Activated T-cell treated with anti-CD3 and anti-CD28 coated beads for 48 hours (primary cell): ENCODE results near the gene CHTF18.
"Not testable (repeated sequence)": the region's sequence is repeated elsewhere in the genome, so short reads cannot be mapped to it uniquely, and the experiment has no call there.

Source experiments
- DNase-seq: peaks from one replicate; pipeline ENCODE4 v3.0.0-alpha.2; 2020; ENCODE audit warnings: low read depth

Gene CHTF18

DNA sequence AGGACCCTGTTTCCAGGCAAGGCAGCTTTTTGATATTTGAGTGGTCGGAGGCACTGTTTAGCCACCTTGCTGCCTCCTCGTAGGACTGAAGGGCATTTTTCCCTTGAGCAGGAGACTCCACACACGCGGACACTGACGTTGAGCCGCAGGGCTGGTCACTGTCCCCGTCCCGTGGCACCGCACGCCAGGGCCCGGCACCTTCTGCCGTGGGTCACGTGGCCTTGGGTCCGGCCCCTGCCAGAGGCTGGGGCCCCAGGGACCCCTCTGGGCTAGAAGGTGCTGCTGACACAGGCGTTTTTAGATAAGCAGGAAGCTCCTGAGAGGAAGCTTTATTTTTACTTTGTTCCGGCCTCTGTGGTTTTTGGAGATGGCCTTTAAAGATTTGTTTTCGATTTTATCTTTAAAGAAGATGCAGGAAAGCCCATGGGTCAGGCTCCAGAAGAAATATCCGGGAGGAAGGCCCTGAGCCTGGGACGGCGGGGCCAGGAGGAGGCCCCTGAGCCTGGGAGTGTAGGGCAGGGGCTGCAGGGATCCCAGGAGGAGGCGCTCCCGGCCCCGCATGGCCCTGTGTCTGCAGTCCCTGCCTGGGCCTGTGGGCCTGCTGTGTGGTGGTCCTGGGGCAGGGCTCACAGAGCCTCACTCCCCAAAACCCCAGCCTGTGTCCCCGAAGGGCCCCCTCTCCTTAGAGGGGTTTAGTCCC, 42.6 kb downstream of the CHTF18 start:
- DNase-seq: no peak

DNA sequence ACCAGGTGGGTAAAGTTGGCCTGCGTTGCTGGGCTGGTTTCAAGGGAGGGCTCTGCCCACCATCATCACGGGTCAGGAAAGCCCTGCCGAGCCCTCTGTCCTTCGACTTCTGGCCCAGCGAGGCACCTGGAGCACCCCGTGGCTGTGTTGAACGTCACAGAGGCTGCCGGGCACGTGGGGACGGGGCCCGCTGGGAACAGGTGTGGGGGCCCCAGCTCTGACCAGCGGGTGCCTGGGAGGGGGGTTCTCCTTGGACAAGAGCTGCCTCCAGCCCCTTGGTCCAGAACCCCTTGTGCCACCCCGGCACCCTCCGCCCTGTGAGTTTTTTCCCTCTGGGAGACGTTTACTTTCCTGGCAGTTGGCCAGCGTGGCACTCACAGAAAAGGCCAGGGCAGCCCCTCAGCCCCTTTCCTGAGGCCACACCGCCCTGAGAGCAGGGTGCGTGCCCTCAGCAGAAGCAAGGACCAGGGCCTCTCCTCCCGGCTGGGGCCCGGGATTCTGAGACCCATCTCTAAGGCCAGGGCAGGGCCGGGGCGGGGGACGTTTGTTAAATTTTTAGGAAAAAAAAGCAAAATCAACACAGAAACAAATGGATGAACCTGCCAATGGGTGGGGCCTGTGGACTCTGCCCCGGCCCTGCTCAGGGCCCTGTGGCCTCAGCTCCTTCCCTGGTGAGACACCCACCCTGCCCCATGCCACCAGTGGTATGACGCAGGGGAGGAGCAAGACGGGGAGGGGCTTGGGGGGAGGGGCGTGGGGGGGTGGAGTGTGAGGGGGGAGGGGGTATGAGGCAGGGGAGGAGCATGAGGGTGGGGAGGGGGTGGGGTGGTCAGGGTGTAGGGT, 43.4 kb downstream of the CHTF18 start:
- DNase-seq: no peak

DNA sequence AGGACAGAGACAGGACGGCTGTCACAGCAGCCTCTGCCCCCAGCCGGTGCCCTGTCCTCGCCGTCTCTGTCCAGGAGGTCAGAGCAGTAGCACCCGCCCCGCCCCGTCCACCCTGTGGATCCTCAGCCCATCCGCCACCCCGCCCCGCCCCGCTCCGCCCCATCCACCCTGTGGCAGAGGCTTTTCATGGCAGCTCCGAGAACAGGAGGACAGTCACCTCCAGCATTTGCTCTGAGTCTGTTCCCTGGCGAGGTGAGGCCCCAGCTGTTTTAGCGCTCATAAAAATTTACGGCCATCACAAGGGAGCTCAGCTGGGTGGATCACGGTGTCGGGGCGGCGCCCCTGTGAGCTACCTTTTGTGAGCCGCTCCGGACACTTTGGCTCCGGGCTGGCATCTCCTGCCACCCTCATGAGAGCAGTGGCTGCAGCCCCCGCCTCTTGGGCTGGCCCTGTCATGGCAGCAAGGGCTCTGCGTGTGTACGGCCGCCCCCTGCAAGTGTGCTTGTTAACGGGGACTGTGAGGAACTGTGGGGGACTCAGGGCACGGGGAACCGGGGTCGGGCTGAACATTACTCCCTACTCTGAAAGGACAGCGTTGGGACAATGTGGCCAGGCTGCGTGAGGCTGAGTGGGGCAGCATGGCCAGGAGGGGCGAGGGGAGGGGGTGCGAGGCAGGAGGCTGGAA, 44.4 kb downstream of the CHTF18 start:
- DNase-seq: no peak

DNA sequence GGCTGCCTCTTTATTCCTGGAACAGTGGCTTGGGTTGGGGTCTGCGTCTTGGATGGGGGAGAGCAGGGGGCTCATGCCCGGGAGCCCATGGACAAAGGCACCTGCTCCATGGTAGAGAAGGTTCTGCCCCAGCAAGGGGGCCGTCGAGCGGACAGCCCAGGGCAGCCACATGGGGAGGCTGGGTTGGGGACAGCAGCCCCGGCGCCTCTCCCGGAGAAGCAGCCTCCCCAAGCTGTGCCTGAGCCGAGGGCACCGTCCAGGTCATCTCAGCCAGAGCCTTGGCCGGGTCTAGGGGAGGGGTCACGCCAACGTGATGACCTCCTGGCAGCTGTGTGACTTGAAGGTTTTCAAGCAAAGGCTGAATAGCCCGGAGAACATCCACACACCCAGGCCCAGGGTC, 45.0 kb downstream of the CHTF18 start:
- no peak for DNase-seq

DNA sequence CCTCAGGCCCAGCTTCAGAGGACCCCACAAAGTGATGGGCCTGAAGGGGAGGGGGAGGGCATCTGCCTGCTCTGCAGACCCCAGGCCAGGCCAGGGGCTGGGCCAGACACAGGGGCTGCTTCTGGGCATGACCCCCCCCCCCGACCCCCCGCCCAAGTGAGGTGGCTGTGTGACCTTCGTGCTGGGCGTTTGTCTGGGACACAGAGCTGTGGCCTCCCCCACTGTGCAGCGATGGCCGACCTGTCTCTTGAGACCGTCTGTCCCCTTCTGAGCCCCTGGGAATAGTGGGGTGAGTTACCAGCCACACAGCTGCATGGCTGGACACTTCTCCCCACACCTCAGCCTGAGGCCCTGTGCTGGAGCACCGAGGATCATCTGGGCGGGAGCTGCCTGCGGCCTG, 47.0 kb downstream of the CHTF18 start:
- no peak for DNase-seq

DNA sequence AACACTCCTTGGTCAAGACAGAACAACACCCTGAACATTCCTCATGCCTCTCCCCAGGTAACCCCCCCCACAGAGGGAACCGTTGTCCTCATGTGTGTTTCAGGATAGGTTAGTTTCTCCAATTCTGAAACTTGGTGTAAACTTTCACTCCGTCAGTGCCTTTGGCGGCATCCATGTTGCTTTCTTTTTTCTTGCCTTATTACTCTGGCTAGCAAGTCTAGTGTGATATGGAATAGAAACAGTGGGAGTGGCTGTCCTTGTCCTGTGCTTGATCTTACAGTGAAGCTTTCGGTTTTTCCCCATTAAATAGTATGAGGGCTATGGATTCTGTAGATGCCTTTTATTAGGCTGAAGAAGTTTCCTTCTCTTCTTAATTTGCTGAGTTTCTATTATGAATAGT, 47.8 kb downstream of the CHTF18 start:
- DNase-seq: no peak

DNA sequence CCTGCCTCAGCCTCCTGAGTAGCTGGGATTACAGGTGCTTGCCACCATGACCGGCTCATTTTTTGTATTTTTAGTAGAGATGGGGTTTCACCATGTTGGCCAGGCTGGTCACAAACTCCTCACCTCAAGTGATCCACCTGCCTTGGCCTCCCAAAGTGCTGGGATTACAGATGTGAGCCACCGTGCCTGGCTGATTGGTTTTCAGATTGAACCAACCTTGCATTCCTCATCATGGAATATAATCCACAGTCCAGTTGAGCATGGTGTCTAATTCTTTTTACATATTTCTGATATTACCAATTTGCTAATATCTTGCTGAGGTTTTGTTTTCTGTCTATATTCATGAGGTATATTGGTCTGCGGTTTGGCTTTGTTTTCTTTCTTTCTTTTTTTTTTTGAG, 48.4 kb downstream of the CHTF18 start:
- not testable (repeated sequence) for DNase-seq

DNA sequence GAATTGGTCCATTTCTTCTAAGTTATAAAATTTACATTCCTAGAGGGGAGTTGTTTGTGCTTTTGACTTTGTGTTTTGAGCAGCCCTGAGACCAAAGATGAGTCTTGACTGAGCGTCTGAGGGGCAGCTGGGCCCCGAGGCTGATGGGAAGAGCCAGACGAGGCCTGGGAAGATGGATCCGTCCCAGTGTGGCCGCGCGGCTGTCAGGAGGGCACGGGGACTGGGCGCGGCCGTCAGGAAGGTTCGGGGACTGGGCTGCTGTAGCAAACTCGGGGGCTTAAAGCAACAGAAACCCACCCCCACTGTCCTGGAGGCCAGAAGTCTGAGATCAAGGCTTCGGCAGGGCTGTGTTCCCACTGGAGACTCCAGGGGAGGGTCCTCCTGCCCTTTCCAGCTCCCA, 50.3 kb downstream of the CHTF18 start:
- no peak for DNase-seq

DNA sequence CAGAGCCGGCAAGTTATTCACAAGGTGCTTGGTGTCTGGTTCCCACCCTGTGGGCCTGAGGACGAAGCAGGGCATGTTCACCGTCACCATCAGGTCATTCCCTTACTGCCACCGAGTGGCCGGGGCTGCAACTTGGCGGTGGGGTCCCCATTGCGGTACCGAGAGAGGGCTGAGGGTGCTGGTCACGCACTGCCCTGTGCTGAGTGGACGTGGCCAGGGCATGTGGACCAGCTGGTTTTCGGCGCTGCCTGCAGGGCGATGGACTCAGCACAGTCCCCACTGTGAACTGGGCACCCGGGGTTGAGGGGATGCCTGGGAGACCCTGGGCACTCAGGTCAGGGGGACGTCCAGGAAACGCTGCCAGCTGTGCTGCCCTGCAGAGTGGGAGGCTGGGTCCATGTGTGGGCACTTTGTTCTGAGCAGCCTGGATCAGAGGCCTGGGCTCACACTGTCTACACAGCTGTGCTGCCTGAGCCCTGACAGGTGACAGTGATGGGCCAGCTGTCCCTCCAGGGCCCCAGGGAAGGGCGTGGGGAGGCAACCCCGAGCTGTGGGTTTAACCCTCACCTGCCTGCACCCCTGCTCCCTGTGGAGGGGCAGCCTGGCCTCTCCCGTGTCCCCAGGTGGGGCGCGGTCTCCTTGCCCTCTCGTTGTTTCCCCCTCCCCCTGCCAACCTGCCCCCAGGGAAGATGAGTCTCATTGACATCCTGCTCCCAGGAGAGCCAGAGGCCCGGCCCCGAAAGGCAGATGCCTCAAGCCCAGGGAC, 51.4 kb downstream of the CHTF18 start:
- DNase-seq: no peak

DNA sequence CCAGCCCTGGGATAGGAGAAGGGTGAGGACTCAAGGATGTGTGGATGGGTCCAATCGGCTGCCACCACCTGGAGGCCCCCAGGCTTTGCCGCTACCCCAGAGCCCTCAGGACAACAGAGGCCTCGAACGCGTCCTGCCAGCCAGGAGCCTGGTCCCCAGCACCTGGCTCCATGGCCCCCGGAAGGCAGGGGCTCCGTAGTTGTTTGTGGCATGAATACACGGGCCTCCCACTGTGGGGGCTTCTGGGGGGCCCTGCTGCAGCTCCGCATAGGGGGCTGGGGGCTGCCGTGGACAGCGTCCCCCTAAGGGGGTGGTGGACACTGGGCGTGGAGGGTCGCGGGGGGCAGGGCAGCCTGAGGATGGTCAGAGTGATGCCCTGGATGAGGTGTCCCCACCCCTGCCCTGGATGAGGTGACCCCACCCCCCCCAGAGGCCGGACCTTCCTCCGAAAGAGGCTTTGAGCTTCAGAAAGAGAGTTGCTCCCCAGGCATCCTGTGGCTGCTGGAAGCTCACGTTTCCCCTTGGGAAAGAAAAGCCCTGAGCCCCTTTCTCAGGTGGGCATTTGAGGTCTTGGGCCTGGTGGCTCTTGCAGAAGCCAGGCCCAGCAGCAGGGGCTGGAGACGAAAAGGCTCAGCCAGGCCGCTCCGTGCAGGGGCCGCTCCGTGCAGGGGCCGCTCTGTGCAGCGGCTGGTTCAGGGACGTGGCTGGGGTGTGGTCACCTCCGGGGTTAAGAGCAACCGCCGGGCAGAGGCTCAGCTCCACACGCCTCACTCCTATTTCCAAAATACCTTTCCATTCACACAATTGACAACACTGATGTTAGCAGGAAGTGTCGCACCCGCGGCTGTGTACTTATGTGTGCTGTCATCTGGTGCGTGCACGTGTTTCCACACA, 52.4 kb downstream of the CHTF18 start:
- DNase-seq: no peak

DNA sequence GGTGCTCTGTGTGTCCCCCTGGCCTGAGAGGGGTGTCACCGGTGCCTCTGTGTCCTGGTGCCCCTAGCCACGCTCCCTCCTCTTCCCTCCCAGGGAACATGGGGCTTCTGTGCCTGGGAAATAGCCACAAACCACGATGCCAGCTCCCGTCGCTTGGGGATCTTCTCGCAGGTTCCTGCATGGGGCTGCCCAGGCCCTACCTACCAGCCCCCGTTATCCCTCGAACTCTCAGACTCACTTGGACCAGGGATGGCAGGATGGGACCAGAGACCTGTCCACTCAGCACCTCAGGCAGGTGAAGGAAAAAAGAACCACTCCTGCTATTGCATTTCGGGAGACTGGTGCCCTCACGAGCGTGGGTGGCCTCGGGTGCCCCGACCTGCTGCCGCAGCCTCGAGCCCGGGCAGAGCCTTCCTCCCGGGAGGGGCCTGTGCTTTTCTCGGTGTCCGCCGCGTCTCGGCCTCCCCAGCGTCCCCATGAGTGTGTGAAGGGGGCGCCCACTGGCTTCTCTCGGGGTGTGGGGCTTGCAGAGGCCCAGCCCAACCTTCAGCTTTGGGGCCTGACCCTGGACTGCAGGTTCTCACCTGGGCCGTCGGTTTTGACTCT, 53.1 kb downstream of the CHTF18 start:
- no peak for DNase-seq

DNA sequence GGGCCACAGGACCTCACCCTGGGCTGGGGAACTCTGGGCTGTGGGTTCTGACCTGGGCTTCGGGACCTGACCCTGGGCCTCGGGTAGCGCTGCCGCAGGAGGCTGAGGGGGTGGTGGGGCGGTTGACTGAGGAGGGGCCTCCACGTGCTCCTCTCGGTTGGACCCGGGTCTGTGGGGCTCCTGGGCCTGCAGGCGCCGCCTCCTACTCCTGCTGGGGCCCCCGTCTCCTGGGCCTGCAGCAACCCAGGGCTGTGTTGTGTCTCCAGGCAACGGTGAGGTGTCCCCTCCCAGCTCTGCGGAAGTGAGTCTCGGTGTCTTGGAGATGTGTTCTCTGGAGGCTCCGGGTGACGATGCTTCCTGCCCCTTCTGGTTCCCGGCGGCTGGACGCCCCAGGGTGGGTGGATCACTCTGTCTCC, 53.6 kb downstream of the CHTF18 start:
- no peak for DNase-seq

DNA sequence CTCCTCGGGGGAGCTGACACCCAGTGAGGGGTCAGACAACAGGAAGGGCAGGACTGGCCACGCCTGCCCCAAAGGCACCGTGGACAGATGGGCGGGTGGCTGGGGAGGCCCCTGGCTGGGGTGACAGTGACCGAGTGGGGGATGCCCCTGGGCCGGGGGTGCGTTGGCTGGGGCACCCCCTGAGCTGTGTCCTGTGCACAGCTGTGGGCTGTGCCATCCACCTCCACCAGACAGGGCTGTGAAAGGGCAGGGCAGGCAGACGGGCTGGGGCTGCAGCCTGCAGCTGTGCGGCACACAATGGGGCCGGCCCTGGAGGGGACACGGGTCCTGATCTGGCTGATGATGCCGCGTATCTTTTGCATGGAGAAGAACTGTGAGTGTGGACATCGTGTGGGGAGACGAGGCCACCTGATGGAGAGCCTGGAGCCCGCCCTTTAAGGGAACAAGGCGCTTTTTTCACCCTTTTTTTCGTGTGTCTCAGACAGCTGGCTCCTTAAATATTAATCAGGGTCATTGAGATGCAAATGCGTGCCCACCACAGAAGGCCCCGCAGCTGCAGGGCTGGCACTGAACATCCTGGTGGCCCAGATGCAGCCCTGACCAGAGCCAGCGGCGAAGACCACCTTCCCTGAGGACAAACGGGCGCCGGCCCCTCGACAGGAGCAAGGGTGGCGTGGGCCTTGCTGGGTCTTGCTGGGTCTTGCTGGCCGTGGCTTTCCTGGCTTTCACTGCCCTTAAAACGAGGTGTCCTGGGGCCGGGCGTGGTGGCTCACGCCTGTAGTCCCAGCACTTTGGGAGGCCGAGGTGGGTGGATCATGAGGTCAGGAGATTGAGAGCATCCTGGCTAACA, 54.5 kb downstream of the CHTF18 start:
- DNase-seq: no peak

DNA sequence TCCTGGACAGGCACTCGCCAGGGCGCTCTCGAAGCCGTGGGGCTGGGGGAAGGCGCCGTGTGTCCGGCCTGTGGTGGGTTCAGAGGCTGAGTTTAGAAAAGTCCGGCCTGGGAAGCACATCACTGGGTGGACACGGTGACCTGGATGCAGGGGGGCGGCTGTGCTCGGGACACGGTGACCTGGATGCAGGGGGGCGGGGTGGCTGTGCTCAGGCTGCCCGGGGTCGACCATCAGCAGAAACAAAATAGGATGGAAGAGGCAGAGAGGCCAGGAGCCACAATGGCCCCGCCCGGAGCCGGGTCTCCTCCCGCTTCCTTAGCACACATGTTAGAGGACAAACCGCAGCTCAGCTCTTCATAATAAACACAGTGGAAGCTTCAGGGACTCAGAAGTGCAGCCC, 55.4 kb downstream of the CHTF18 start:
- no peak for DNase-seq

DNA sequence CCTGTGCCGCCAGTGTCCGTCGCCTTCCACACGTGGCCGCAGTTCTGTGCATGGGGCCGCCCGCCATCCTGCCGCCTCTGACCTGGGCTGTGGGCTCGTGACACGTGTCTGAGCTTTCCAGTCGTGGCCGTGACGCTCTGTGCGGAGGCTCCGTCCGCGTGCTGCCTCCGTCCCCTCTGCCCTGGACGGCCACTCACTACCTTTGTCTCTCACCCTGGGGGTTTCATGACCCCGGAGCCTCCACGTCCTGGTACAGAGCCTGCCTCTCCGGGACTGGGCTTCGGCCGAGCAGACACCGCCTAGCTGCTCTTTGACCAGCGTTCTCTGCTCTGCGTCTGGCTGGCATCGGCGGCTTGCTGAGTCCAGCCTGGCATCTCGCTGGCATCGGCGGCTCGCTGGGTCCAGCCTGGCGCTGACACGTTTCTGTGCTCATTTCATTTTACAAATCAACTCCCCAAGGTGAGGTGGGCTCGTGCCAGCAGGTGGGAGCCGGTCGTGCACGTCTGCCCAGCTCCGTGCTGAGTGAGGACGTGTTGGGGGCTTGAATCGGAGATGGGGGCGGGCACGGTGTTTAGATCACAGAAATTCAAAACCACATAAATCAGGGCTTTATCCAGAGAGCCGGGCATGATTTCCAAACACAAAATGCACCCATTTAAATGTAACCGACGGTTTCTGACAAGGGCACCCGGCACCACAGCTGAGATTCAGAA, 56.4 kb downstream of the CHTF18 start:
- no peak for DNase-seq

DNA sequence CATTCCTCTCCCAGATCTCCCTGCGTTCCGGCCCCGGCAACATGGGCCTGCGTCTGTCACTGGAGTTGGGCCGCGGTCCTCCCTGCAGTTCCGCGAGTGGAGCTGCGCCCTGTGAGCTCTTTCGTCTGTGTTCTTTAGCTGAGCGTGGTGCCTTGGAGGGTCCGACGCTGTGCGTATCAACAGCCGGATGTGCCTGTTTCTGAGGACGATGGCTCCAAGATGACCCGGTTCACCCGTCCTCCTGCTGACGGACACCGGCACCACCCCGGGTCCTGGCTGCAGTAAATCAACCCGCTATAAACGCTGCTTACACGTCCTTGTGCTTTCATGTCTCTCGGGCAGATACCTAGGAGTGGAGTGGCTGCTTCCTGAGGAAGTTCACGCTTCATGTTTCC, 56.9 kb downstream of the CHTF18 start:
- no peak for DNase-seq

DNA sequence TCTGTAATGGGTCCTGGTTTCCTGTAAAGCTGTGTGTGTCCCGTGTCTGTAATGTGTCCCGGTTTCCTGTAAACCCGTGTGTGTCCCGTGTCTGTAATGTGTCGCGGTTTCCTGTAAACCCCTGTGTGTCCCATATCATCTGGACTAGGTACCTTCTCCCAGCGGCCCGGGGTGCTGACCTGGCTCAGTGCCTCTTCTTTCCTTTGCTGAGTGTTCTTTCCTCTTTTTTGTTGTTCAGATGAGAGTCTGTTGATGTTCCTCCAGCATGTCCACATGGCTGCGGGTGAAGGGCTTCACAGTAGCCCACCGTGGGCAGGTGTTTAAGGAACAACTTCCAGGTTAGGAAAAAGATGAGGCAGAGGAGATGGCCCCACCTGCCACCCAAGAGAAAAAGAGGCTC, 58.7 kb downstream of the CHTF18 start:
- no peak for DNase-seq
